Tibial artery (tissue), 4 donors: Measurements from ENCODE around the gene CSK.

Experiments
- DNase-seq, 2 donors: peaks; one replicate each; pipeline ENCODE4 v3.0.0-alpha.2; 2019
- H3K27ac ChIP-seq, 2 donors: fragments of 200-600 bp; sonication (generic) in 1 of 2; 1 replicate in 1 of 2; 2 replicates in 1 of 2; pipeline ENCODE4 v1.5.1; 2018 to 2019; ENCODE audit warnings: mild to moderate bottlenecking in 1 of 2
- H3K27me3 ChIP-seq, 2 donors: fragments of 200-600 bp; sonication (generic) in 1 of 2; one replicate each; pipeline versions ENCODE4 v1.5.1 to v1.6.0; 2016 to 2019
- H3K36me3 ChIP-seq, 3 donors: fragments of 200-600 bp; sonication (generic) in 2 of 3; one replicate each; pipeline ENCODE4 v1.5.1; 2016 to 2019; ENCODE audit warnings: mild to moderate bottlenecking in 2 of 3
- H3K4me1 ChIP-seq, 4 donors: fragments of 200-600 bp; sonication (generic) in 2 of 4; 1 replicate in 3 of 4; 2 replicates in 1 of 4; pipeline ENCODE4 v1.5.1; 2016 to 2019
- H3K4me3 ChIP-seq, 2 donors: fragments of 200-600 bp; sonication (generic) in 1 of 2; 1 replicate in 1 of 2; 2 replicates in 1 of 2; pipeline ENCODE4 v1.5.1; 2018 to 2019; ENCODE audit warnings: mild to moderate bottlenecking in 2 of 2
- H3K9me3 ChIP-seq, 3 donors: fragments of 200-600 bp; sonication (generic) in 1 of 3; one replicate each; pipeline ENCODE4 v1.5.1; 2016 to 2019
- CTCF ChIP-seq, 2 experiments: fragments of 200-600 bp in 1 of 2; fragments of 450-650 bp in 1 of 2; IDR thresholded peaks; one replicate each; pipeline ENCODE4 v1.5.1; 2017 to 2019; ENCODE audit warnings: antibody characterized with exemption in 2 of 2, mild to moderate bottlenecking in 1 of 2, moderate library complexity in 1 of 2
- intact Hi-C: fragments of 100-400 bp; cut with DNase I; formaldehyde crosslinking; loops from one replicate; pipeline ENCODE4 v1.15.0; 2023; ENCODE audit warnings: low total_unique reads

CSK gene

GRCh38 chr15:74791667-74792066 is 9.8 kb downstream of the CSK start:
- DNase-seq: no peak
- Histone ChIP-seq H3K27ac (no peak overlapping the region), H3K9me3 (no peaks in the 10 kb centered on the region), H3K36me3 (peaks cover 0 to 8% (median 0%) of the 10 kb centered on the region in 3 donors), H3K4me3 (no peak overlapping the region), H3K27me3 (no peaks in the 10 kb centered on the region), H3K4me1 (peaks cover 4 to 52% (median 46%) of the 10 kb centered on the region in 4 donors)
- TF ChIP-seq CTCF (IDR thresholded peaks at IDR 0.05): no peak
- intact Hi-C loops: no loop called here

- no peak for TF ChIP-seq CTCF (IDR thresholded peaks at IDR 0.05)
- Histone ChIP-seq H3K27me3 (no peaks in the 10 kb centered on the region), H3K27ac (no peak overlapping the region), H3K4me3 (no peak overlapping the region), H3K9me3 (no peaks in the 10 kb centered on the region), H3K36me3 (peaks cover 0 to 8% (median 0%) of the 10 kb centered on the region in 3 donors), H3K4me1 (peaks cover 0 to 45% (median 39%) of the 10 kb centered on the region in 4 donors)
- no peak for DNase-seq
- intact Hi-C loops: no loop called here
Measured at GRCh38 chr15:74792227-74793016, 10.5 kb downstream of the CSK start.

GRCh38 chr15:74793135-74794028 is 11.5 kb downstream of the CSK start:
- H3K4me3 ChIP-seq: no peak overlapping the region
- TF ChIP-seq CTCF (IDR thresholded peaks at IDR 0.05): no peak
- no peak for DNase-seq
- H3K36me3 ChIP-seq: peaks cover 0 to 12% (median 1%) of the 10 kb centered on the region in 3 donors
- intact Hi-C loops: no loop called here
- H3K9me3 ChIP-seq: no peaks in the 10 kb centered on the region
- H3K27ac ChIP-seq: no peak overlapping the region
- H3K4me1 ChIP-seq: peaks cover 0 to 38% (median 34%) of the 10 kb centered on the region in 4 donors
- H3K27me3 ChIP-seq: no peaks in the 10 kb centered on the region

DNA sequence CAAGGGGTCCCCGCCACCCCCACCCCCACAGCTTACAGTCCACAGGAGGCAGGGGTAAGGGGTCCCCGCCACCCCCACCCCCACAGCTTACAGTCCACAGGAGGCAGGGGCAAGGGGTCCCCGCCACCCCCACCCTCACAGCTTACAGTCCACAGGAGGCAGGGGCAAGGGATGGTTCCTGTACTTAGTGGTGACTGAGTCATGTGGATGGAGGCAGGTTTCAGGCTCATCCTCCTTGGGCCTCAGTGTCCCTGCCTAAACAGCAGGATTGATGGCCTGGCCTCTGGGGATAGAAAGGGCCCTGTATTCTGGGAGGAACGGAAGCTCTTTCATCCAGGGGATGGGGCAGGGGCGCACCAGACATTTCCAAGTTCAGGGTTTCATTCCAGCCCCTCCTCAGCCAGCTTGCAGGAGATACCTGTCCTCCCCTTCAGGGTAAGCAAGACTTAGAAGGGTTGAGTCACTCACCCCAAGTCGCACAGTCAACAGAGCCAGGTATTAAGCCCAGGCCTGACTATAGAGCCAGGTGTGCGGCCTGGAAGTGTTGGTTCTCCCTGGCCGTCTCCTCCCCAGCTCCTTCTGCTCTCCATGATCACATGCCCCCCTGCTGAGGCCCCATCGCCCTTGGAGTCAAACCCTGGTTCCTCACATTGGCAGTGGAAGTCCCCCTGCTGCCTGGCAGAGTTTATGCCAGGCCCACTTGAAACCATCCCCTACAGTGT is 12.5 kb downstream of the CSK start:
- intact Hi-C loops: no loop called here
- no peaks in the 10 kb centered on the region for H3K27me3 ChIP-seq
- DNase-seq: no peak
- peaks cover under 1 to 22% (median 12%) of the 10 kb centered on the region in 3 donors for H3K36me3 ChIP-seq
- H3K27ac ChIP-seq: no peak overlapping the region
- no peak overlapping the region for H3K4me3 ChIP-seq
- TF ChIP-seq CTCF (IDR thresholded peaks at IDR 0.05): no peak
- peaks cover 0 to 30% (median 24%) of the 10 kb centered on the region in 4 donors for H3K4me1 ChIP-seq
- no peaks in the 10 kb centered on the region for H3K9me3 ChIP-seq

DNA sequence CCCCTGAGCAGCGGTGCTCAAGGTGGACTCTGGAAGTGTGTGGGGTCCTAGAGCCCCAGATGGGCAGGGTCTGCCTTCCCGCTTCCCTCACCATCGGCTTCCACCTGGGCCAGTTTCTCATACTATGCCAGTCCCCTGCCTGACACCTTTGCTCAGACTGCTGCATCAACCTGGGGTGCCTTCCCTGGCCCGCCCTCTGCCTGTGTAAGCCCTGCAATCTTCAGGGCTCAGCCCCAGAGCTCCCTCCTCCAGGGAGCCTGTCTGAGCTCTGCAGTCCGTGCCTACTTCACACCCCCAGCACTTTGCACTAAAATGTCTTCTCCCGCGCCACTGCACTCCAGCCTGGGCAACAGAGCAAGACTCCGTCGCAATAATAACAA is 13.1 kb downstream of the CSK start:
- H3K4me1 ChIP-seq: peaks cover 0 to 29% (median 19%) of the 10 kb centered on the region in 4 donors

More for the DNA sequence above, 13.1 kb downstream of the CSK start:
- H3K27ac ChIP-seq: no peak overlapping the region
- H3K36me3 ChIP-seq: peaks cover 3 to 27% (median 17%) of the 10 kb centered on the region in 3 donors
- no peaks in the 10 kb centered on the region for H3K27me3 ChIP-seq
- intact Hi-C loops: no loop called here
- no peak for TF ChIP-seq CTCF (IDR thresholded peaks at IDR 0.05)
- no peaks in the 10 kb centered on the region for H3K9me3 ChIP-seq
- no peak for DNase-seq
- H3K4me3 ChIP-seq: no peak overlapping the region
